ENCODE data around the gene KIAA1958. TPM values are rescaled to one million over a fixed set of nuclear protein-coding genes. Genes with fewer than 3 reads are reported as not detected.

Gene KIAA1958
- total RNA-seq, 1 donor from 2014 or later: 55.3 TPM

- peak overlapping the region; percentile 60 for H3K27ac Mint-ChIP-seq
- DNase-seq (ENCODE audit: low spot score, unreplicated experiment): no peak
- H3K27me3 Mint-ChIP-seq: no peaks in the 10 kb centered on the region
- no peak overlapping the region for H3K4me3 Mint-ChIP-seq (ENCODE audit: low read depth)
- H3K9me3 Mint-ChIP-seq (ENCODE audit: low read depth): peaks cover 33% of the 10 kb centered on the region
- no peak for TF ChIP-seq CTCF (IDR thresholded peaks at IDR 0.05; ENCODE audit: unreplicated experiment)
- peaks cover 49% of the 10 kb centered on the region for H3K36me3 Mint-ChIP-seq (ENCODE audit: insufficient read depth)
- H3K4me1 Mint-ChIP-seq (ENCODE audit: low read depth): peaks cover 21% of the 10 kb centered on the region
Measured at GRCh38 chr9:112495614-112496013, 9.0 kb downstream of the KIAA1958 start.

- Mint-ChIP-seq H3K27me3 (no peaks in the 10 kb centered on the region), H3K9me3 (ENCODE audit: low read depth) (peaks cover 33% of the 10 kb centered on the region), H3K4me1 (ENCODE audit: low read depth) (peaks cover 16% of the 10 kb centered on the region), H3K36me3 (ENCODE audit: insufficient read depth) (peaks cover 51% of the 10 kb centered on the region), H3K27ac (peak overlapping the region; percentile 60), H3K4me3 (ENCODE audit: low read depth) (no peak overlapping the region)
- no peak for TF ChIP-seq CTCF (IDR thresholded peaks at IDR 0.05; ENCODE audit: unreplicated experiment)
- DNase-seq (ENCODE audit: low spot score, unreplicated experiment): no peak
Measured at GRCh38 chr9:112496074-112496722, 9.6 kb downstream of the KIAA1958 start.

- Mint-ChIP-seq H3K36me3 (ENCODE audit: insufficient read depth) (peaks cover 19% of the 10 kb centered on the region), H3K4me1 (ENCODE audit: low read depth) (peaks cover 18% of the 10 kb centered on the region), H3K4me3 (ENCODE audit: low read depth) (no peak overlapping the region), H3K9me3 (ENCODE audit: low read depth) (peaks cover 7% of the 10 kb centered on the region), H3K27ac (no peak overlapping the region), H3K27me3 (no peaks in the 10 kb centered on the region)
- DNase-seq (ENCODE audit: low spot score, unreplicated experiment): no peak
- TF ChIP-seq CTCF (IDR thresholded peaks at IDR 0.05; ENCODE audit: unreplicated experiment): no peak
Measured at GRCh38 chr9:112500842-112501241, 14.2 kb downstream of the KIAA1958 start.

GRCh38 chr9:112501287-112501686 is 14.7 kb downstream of the KIAA1958 start:
- Mint-ChIP-seq H3K27me3 (no peaks in the 10 kb centered on the region), H3K27ac (no peak overlapping the region), H3K36me3 (ENCODE audit: insufficient read depth) (peaks cover 18% of the 10 kb centered on the region), H3K4me3 (ENCODE audit: low read depth) (no peak overlapping the region), H3K4me1 (ENCODE audit: low read depth) (peaks cover 20% of the 10 kb centered on the region), H3K9me3 (ENCODE audit: low read depth) (peaks cover 7% of the 10 kb centered on the region)
- TF ChIP-seq CTCF (IDR thresholded peaks at IDR 0.05; ENCODE audit: unreplicated experiment): no peak
- DNase-seq (ENCODE audit: low spot score, unreplicated experiment): no peak

- no peaks in the 10 kb centered on the region for H3K27me3 Mint-ChIP-seq
- H3K4me3 Mint-ChIP-seq (ENCODE audit: low read depth): no peak overlapping the region
- H3K4me1 Mint-ChIP-seq (ENCODE audit: low read depth): peaks cover 21% of the 10 kb centered on the region
- no peak for TF ChIP-seq CTCF (IDR thresholded peaks at IDR 0.05; ENCODE audit: unreplicated experiment)
- H3K9me3 Mint-ChIP-seq (ENCODE audit: low read depth): peaks cover 7% of the 10 kb centered on the region
- peaks cover 18% of the 10 kb centered on the region for H3K36me3 Mint-ChIP-seq (ENCODE audit: insufficient read depth)
- peak overlapping the region; percentile 57 for H3K27ac Mint-ChIP-seq
- no peak for DNase-seq (ENCODE audit: low spot score, unreplicated experiment)
Measured at GRCh38 chr9:112502175-112502946, 15.7 kb downstream of the KIAA1958 start.

Data from progenitor cell of endocrine pancreas (in vitro differentiated cells).